HG02840 (cell line): Measurements from ENCODE around the gene SYT7.
"Not testable (repeated sequence)": the region's sequence is repeated elsewhere in the genome, so short reads cannot be mapped to it uniquely, and the experiment has no call there.

ENCODE experiments used
- ATAC-seq: cut with Tn5 transposase; IDR thresholded peaks from one replicate; pipeline ENCODE4 v1.9.1; 2021; ENCODE audit warnings: mild to moderate bottlenecking, moderate library complexity, moderate number of reproducible peaks; ENCODE audit not compliant: unreplicated experiment, low FRiP score

SYT7 gene

GRCh38 chr11:61581030-61581928 lies at the start of gene SYT7:
TSS of gene SYT7 (minus strand) at chr11:61581076. CDS start at chr11:61580820, 256 bp downstream.
- ATAC-seq = peak; percentile 80

GRCh38 chr11:61630089-61630488 lies 49.2 kb upstream of the SYT7 start:
- ATAC-seq = no peak

GRCh38 chr11:61629082-61629833 lies 48.4 kb upstream of the SYT7 start:
- ATAC-seq = no peak

DNA sequence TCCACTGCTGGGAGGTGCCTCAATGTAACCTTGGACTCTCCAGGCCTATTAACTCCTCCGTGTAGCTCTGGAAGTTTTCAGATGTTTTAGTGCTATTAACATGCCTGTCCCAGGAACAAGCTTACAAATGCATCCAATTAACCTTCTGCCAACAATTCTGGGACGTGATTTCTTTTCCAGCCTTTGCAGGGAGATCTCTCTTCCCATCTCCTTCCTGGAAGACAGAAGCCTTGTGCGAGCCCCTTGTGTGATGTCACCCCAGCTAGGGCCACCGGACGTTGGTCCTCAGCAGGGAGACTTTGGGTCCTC lies 47.7 kb upstream of the SYT7 start:
- ATAC-seq = no peak

- ATAC-seq = no peak
Observed at GRCh38 chr11:61627850-61628661, 47.2 kb upstream of the SYT7 start.

DNA sequence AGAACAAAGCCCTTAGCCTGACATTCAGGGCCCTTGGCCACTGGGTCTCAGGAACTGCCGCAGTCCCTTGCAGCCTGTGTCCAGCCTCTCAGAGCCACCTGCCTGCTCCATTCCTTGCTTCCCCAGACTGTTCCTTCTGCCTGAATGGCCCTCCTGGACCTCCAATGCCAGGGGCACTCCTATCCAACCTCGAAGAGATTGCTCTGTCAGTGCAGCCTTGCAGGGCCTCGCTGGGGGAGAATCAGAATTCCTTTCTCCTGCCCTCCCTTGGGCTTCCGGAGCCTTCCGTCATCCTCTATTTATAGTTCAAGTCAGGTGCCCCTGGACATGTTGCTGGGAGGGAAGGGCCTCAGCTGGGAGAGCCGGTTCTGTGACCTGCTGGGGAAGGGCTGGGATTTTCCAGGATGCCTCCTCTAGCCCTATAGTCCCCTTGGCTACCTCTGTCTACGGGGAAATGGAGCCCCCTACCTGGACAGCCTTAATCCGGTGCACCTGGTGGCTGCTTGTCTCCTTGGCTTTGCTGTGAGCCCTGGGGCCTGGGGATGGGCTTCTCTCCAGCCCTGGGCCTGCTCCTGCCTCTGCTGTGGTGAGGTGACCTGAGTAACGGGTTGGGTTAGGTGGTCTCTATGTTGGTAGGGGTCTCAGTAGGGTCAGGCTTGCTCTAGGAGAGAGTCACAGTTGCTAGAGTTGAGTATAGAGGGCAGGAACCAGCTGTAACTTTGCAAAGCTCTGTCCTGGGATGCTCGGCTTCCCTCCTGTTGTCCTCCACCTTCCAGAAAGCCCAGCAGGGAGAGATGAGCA lies 45.9 kb upstream of the SYT7 start:
- ATAC-seq = no peak

- ATAC-seq = no peak
Observed at GRCh38 chr11:61625525-61625924, 44.6 kb upstream of the SYT7 start.

GRCh38 chr11:61621917-61622585 lies 41.2 kb upstream of the SYT7 start:
- no peak for ATAC-seq

GRCh38 chr11:61619471-61620226 lies 38.8 kb upstream of the SYT7 start:
- no peak for ATAC-seq

DNA sequence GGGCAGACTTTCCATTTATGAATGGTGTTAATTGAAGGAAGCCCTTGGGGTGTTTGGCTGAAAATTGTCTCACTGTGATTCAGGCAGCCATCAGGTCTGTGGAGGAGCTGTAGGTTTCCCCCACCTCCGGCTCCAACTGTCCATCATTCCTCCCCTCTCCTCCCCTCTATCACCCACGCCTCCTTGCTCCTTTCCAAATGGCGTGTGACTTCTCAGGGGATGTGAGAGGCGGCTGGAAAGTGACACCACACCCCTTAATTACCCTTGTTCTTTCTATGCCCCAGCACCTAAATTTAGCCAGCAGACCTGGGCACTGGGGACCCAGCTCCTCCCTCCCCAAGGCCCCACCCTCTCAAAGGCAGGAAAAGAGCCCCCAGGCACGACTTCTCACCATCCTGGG lies 38.1 kb upstream of the SYT7 start:
- ATAC-seq = no peak

GRCh38 chr11:61617515-61617914 lies 36.6 kb upstream of the SYT7 start:
- no peak for ATAC-seq

GRCh38 chr11:61616434-61616833 lies 35.6 kb upstream of the SYT7 start:
- no peak for ATAC-seq

DNA sequence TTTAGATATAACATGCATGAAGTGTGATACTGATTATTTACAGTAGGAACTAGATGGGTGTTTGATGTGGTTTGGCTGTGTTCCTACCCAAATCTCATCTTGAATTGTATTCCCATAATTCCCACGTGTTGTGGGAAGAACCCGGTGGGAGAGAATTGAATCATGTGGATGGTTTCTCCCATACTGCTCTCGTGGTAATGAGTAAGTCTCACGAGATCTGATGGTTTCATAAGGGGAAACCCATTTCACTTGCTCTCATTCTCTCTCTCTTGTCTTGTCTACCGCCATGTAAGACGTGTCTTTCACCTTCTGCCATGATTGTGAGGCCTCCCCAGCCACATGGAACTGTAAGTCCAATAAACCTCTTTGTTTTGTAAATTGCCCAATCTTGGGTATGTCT lies 33.9 kb upstream of the SYT7 start:
- ATAC-seq = not testable (repeated sequence)

- no peak for ATAC-seq
Observed at GRCh38 chr11:61613870-61614269, 33.0 kb upstream of the SYT7 start.

DNA sequence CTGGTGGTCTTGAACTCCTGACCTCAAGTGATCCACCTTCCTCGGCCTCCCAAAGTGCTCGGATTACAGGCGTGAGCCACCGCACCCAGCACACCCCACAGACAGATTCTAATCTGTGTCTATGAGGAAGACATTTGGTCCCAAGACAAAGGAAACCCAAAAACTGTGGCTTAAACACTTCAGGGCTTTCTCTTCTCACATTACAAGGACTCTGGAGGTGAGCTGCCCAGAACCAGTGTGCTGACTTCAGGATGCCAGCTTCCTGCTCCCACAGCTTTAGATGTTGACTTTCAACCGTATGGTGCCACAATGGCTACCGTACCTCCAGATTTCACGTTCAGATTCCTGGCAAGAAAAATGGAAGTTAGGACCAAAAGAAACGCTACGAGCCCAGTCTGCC lies 32.2 kb upstream of the SYT7 start:
- no peak for ATAC-seq

GRCh38 chr11:61611309-61611708 lies 30.4 kb upstream of the SYT7 start:
- ATAC-seq = no peak

GRCh38 chr11:61610905-61611304 lies 30.0 kb upstream of the SYT7 start:
- no peak for ATAC-seq

GRCh38 chr11:61609980-61610366 lies 29.1 kb upstream of the SYT7 start:
- ATAC-seq = no peak
